GM10847 (cell line): ENCODE results near the gene PRPH2.

Experiments
- POLR2A ChIP-seq: IDR thresholded peaks from 2 replicates; pipeline ENCODE4 v1.6.1; 2011; ENCODE audit not compliant: insufficient read length; ENCODE audit errors: extremely low read depth

Gene PRPH2

DNA sequence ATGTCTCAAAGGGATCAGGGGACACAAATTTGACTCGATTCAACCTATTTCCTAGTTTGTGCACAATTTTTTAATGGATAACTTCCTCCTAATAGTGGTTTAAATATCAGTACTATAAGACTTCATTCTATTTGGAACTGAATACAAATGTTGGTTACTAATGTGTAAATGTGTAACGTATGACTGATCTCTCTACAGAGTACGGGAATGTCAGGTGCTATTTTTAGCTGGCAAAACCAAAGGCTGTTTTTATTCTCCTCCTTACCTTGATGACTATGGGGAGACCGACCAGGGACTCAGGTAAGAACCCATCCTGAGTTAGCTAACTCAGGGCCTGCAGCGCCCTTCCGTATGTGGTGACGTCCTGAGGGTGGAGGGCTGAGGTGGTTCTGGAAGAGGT is 33.0 kb downstream of the PRPH2 start:
- no peak for TF ChIP-seq POLR2A

- no peak for TF ChIP-seq POLR2A
These were observed 34.1 kb downstream of the PRPH2 start for GRCh38 chr6:42688281-42688680.

- no peak for TF ChIP-seq POLR2A
These were observed 43.0 kb downstream of the PRPH2 start for GRCh38 chr6:42679358-42679757.

GRCh38 chr6:42674780-42675179 is 47.6 kb downstream of the PRPH2 start:
- TF ChIP-seq POLR2A: no peak

DNA sequence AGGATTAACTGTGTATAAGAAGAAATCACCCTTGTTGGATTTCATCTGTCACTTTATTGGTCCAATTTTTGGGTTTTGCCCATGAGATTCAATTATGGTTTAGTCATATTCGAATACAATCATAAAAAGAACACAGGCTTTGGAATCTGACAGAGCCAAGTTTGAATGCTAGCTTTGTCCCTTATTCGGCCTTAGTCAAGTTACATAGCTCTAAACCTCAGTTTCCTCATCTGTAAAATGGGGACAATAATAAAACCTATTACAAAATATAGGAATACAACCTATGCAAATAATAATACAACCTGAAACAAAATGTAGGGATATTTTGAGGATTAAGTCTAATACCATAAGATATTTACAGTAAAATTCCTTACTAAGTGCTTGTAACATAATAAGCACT is 57.7 kb downstream of the PRPH2 start:
- no peak for TF ChIP-seq POLR2A

DNA sequence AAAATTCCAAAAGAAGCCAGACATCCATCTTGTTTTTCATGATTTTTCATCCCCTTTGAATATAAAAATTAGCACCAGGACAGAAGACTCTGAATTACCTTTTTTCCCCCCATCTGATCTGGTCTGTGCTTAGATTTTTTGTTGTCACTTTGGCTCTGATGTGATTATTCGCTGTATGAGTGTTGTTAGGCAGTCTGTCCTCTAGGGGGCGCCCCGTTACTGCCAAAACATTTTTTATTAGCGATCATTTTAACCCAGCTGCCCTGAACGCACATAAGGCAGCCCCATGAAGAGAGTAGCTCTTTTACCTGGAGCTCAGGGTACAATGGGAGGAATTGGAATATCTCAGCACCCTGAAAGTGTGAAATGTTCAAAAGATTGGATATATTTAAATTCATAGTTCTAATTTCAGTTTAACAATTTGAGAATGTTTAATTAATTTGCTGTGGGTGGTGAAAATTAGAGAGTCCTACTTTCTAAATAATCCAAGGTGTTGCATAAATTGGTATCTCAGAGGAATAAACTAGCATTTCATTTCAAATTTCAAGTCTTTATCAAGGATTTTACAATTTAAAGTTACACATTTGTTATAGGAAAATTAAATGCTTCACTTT is 60.8 kb downstream of the PRPH2 start:
- no peak for TF ChIP-seq POLR2A

DNA sequence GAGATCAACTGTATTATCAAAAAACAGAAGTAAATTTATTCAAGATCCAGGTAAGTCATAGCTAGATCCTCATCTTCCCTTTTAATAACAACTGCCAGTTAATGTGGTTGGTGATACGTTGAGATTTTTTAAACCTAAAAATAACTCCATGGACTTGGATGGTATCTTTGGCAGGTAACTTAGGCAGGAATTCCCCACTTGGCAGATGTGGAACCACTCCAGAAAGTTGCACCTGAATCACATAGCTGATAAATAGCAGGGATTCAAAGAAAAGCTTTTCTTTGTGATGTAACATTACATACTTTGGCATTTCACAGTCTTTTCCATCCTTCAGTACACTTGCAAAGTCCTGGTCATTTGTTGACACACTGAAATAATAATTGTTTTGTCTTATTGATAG is 62.6 kb downstream of the PRPH2 start:
- no peak for TF ChIP-seq POLR2A

DNA sequence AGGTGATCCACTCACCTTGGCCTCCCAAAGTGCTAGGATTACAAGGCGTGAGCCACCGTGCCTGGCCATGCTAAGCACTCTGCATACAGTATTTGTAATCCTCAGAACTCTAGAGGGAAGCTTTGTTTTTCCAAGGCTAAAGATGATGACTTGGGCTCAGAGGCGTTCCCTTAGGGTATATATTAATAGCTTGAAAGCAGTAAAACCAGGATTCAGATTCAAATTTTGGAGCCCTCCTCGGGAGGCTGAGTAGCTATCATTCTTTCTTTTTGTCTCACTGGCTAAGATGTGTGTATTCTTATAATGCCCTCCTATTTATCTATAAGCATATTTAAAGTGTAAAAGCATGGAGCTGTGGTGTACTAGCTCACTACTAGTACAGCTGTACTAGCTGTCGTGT is 68.5 kb downstream of the PRPH2 start:
- no peak for TF ChIP-seq POLR2A

- no peak for TF ChIP-seq POLR2A
These were observed 70.2 kb downstream of the PRPH2 start for GRCh38 chr6:42652024-42652746.
